ENCODE measurements around the gene RFTN1.

RFTN1 gene

GRCh38 chr3:16383864-16384263 lies 129.6 kb downstream of the RFTN1 start:
- no peak for TF ChIP-seq CTCF (IDR thresholded peaks at IDR 0.05; ENCODE audit: insufficient read depth, low read depth, low read length, missing control alignments)
- no peak for DNase-seq (ENCODE audit: low read depth)
- H3K4me3 ChIP-seq (ENCODE audit: low read length): no peak overlapping the region

GRCh38 chr3:16382845-16383244 lies 130.7 kb downstream of the RFTN1 start:
- no peak for DNase-seq (ENCODE audit: low read depth)
- TF ChIP-seq CTCF (IDR thresholded peaks at IDR 0.05; ENCODE audit: insufficient read depth, low read depth, low read length, missing control alignments): no peak
- no peak overlapping the region for H3K4me3 ChIP-seq (ENCODE audit: low read length)

- H3K4me3 ChIP-seq (ENCODE audit: low read length): no peak overlapping the region
- no peak for TF ChIP-seq CTCF (IDR thresholded peaks at IDR 0.05; ENCODE audit: insufficient read depth, low read depth, low read length, missing control alignments)
- no peak for DNase-seq (ENCODE audit: low read depth)
These were observed 132.1 kb downstream of the RFTN1 start for GRCh38 chr3:16381426-16381825.

- H3K4me3 ChIP-seq (ENCODE audit: low read length): no peak overlapping the region
- no peak for DNase-seq (ENCODE audit: low read depth)
- TF ChIP-seq CTCF (IDR thresholded peaks at IDR 0.05; ENCODE audit: insufficient read depth, low read depth, low read length, missing control alignments): no peak
These were observed 133.1 kb downstream of the RFTN1 start for GRCh38 chr3:16380421-16380820.

- no peak for TF ChIP-seq CTCF (IDR thresholded peaks at IDR 0.05; ENCODE audit: insufficient read depth, low read depth, low read length, missing control alignments)
- H3K4me3 ChIP-seq (ENCODE audit: low read length): no peak overlapping the region
- no peak for DNase-seq (ENCODE audit: low read depth)
These were observed 133.7 kb downstream of the RFTN1 start for GRCh38 chr3:16379838-16380237.

- DNase-seq (ENCODE audit: low read depth): peak; percentile 68
- no peak overlapping the region for H3K4me3 ChIP-seq (ENCODE audit: low read length)
- TF ChIP-seq CTCF (IDR thresholded peaks at IDR 0.05; ENCODE audit: insufficient read depth, low read depth, low read length, missing control alignments): no peak
These were observed 134.6 kb downstream of the RFTN1 start for GRCh38 chr3:16378920-16379319.

GRCh38 chr3:16378415-16378814 lies 135.1 kb downstream of the RFTN1 start:
- no peak overlapping the region for H3K4me3 ChIP-seq (ENCODE audit: low read length)
- no peak for TF ChIP-seq CTCF (IDR thresholded peaks at IDR 0.05; ENCODE audit: insufficient read depth, low read depth, low read length, missing control alignments)
- DNase-seq (ENCODE audit: low read depth): no peak

Data from epithelial cell of esophagus (primary cell).